Choroid plexus epithelial cell (primary cell): Measurements from ENCODE around the gene LRRC41.

Source experiments
- DNase-seq: peaks from one replicate; pipeline ENCODE4 v3.0.0-alpha.2; 2010; ENCODE audit warnings: low read depth
- H3K4me3 ChIP-seq: 2 replicates; pipeline ENCODE4 v1.5.1; 2011; ENCODE audit warnings: low read depth, mild to moderate bottlenecking, control low read depth, low read length, moderate library complexity
- TF ChIP-seq, protein P1 (sequence below): conservative IDR thresholded peaks from 2 replicates; pipeline ENCODE4 v1.5.1; 2011; ENCODE audit warnings: low read depth, mild to moderate bottlenecking, control low read depth, inconsistent platforms, low read length, moderate library complexity

The LRRC41 gene

DNA sequence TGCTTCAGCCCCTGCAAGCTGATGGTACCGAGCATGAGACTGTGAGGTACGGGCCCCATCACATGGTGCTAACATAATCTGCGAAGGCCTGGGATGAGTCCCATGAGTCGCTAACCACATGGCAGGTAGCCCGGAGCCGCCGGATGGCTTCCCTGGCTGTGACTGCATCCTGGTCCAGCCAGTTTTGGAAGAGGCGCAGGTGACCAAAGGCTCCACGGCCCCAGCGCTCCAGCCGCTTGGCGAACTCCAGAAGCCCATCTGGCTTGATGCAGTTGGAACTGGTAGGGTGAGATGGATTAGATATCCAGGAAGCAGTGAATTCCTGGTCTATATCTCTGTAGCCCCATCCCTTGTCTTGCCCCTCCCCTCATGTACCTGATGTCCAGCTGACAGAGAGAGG, 24.6 kb downstream of the LRRC41 start:
- H3K4me3 ChIP-seq: no peak overlapping the region
- no peak for DNase-seq
- TF ChIP-seq, protein P1, sequence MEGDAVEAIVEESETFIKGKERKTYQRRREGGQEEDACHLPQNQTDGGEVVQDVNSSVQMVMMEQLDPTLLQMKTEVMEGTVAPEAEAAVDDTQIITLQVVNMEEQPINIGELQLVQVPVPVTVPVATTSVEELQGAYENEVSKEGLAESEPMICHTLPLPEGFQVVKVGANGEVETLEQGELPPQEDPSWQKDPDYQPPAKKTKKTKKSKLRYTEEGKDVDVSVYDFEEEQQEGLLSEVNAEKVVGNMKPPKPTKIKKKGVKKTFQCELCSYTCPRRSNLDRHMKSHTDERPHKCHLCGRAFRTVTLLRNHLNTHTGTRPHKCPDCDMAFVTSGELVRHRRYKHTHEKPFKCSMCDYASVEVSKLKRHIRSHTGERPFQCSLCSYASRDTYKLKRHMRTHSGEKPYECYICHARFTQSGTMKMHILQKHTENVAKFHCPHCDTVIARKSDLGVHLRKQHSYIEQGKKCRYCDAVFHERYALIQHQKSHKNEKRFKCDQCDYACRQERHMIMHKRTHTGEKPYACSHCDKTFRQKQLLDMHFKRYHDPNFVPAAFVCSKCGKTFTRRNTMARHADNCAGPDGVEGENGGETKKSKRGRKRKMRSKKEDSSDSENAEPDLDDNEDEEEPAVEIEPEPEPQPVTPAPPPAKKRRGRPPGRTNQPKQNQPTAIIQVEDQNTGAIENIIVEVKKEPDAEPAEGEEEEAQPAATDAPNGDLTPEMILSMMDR: no peak

DNA sequence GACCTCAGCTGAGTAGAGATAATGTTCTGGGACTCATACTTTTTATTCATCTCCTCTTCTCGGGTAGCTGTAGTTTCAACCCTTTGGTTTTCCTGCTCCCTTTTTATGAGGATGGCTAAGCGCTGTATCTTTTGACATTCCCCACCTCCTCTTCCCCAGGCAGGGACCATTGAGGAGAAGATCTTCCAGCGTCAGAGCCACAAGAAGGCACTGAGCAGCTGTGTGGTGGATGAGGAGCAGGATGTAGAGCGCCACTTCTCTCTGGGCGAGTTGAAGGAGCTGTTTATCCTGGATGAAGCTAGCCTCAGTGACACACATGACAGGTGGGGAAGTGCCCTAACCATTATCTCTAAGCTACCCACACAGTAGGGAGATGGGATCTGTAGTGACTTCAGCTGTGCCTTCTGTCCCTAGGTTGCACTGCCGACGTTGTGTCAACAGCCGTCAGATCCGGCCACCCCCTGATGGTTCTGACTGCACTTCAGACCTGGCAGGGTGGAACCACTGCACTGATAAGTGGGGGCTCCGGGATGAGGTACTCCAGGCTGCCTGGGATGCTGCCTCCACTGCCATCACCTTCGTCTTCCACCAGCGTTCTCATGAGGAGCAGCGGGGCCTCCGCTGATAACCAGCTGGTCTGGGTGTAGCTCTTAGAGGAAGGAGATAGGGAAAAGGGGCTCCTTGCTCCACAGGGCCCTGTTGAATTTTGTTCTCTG, 25.6 kb downstream of the LRRC41 start:
- no peak for DNase-seq
- TF ChIP-seq, protein P1: no peak
- no peak overlapping the region for H3K4me3 ChIP-seq

DNA sequence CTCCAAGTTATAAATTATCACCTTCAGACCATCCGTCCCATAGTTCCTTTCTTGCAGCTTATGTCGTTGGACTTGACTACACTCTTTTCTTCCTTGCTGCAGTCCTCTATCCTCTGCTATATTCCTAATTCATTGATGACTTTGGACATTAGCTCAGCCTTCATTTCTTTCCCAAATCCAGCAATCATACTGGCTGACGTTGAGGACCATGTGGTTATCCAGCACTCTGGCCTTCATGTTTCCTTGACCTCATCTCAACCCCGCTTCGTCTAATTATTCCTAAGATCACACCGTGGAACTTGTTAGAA, 28.4 kb downstream of the LRRC41 start:
- no peak overlapping the region for H3K4me3 ChIP-seq
- DNase-seq: no peak
- TF ChIP-seq, protein P1: no peak

DNA sequence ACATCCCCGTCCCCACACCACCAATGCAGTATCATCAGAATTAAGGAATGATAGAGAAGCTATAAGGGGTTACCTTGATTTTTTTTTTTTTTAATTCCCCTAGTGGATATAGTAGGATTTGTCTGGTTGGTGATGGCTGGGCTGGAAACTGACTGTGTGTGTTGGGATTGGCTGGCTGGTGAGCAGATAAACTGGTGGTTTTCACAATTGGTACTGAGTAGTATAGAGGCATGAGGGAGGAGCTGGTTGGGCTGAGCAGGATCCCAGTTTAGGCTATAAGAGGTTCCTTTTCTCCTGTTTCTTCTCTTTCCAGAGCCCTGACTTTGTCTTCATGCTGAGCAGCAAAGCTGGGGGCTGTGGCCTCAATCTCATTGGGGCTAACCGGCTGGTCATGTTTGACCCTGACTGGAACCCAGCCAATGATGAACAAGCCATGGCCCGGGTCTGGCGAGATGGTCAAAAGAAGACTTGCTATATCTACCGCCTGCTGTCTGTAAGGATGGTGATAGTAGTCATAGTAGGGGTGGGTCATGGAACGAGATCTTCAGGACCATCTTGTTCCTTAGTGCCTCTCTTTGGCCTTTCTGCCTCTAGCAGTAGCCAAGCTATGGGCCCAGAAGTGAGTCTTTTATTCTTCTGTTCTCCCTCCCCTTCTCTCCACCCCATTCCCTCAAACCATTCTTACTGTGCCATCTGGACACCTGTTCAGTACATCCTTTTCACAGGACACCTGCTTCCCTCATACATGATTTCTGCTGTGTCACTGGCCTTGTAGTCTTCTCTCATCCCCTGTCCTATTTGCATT, 29.0 kb downstream of the LRRC41 start:
- DNase-seq: peak; percentile 15
- TF ChIP-seq, protein P1: no peak
- no peak overlapping the region for H3K4me3 ChIP-seq

DNA sequence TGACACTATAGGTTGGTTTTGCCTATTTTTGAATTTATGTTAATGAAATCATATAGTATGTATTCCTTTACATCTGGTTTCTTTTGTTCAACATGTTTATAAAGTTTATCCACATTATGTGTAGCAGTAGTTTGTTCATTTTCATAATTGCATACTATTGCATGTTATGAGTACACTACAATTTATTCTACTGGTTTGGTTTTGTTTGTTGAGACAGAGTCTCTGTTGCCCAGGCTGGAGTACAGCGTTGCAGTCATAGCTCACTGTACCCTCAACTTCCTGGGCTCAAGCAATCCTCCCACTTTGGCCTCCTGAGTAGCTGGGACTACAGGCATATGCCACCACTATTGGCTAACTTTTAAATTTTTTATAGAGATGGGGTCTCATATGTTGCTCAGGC, 34.8 kb downstream of the LRRC41 start:
- TF ChIP-seq, protein P1: no peak
- DNase-seq: no peak
- no peak overlapping the region for H3K4me3 ChIP-seq

DNA sequence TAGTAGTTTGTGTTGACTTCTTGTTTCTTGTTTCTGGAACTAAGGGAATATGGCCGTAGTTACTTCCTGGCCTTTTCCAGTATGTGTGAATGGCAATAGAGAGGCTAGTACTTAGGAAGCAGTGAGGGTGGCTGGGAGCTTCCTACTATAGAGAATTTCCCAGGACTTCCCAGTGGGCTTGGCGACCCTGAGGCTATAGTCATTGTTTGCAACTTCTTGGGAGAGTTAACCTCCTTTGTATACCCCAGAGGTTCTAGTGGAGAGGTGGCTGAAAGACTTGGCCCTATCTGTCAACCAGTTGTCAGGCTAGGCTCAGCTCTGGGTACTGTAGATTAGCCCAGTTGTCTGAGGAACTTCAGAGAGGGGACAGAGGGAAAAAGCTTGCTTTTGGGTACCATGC, 40.3 kb downstream of the LRRC41 start:
- TF ChIP-seq, protein P1: no peak
- no peak overlapping the region for H3K4me3 ChIP-seq
- no peak for DNase-seq

DNA sequence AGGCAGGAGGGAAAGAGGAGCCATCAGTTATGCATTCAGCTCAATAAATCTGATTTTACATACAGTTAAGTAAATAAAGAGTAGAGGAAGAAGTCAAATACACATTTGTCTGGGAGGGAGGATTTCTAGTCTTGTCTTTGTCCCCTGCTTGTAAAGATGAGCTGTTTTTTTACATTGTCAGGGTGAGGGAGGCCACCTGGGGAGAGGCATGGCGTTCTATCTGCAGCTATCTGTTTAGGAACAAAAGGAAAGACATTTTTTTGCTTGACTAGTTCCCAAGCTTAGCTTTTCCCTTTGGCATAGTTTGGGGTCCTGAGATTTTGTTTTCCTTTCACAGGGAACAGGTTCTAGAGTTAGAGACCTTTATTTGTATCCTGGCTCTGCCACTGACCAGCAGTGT, 40.9 kb downstream of the LRRC41 start:
- no peak for DNase-seq
- H3K4me3 ChIP-seq: no peak overlapping the region
- TF ChIP-seq, protein P1: no peak
